Measurements from ENCODE around the gene METTL9.

Gene METTL9

DNA sequence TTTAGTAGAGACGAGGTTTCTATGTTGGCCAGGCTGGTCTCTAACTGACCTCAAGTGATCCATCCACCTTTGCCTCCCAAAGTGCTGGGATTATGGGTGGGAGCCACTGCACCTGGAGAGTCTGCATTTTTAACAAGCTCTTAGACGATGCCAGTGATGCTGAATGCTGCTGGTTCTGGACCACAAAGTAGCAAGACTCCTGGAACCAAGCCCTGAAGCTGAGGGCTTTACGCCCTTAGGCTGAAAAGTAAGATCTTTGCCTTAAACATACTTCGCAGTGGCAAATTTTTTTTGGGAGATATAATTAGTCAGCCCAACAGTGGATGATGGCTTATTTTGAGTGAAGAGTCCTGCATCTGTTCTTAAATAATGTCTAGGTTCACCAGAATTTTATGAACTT is 14.0 kb downstream of the METTL9 start:
- H3K9me3 ChIP-seq (ENCODE audit: control insufficient read depth in 1 of 2, low read length in 2 of 2) = no peaks in the 10 kb centered on the region
- peaks cover 0 to 3% of the 10 kb centered on the region in 2 donors for H3K36me3 ChIP-seq (ENCODE audit: control insufficient read depth in 1 of 2, insufficient read depth in 2 of 2, low read length in 2 of 2)
- no peak overlapping the region for H3K4me3 ChIP-seq (ENCODE audit: low read depth in 1 of 2, low read length in 2 of 2)
- no peaks in the 10 kb centered on the region for H3K27me3 ChIP-seq (ENCODE audit: low read depth, low read length)
- H3K27ac ChIP-seq (ENCODE audit: low read length) = no peak overlapping the region
- H3K4me1 ChIP-seq (ENCODE audit: control insufficient read depth in 1 of 2, insufficient read depth in 2 of 2, low read length in 2 of 2) = peaks cover 16 to 33% of the 10 kb centered on the region in 2 donors

DNA sequence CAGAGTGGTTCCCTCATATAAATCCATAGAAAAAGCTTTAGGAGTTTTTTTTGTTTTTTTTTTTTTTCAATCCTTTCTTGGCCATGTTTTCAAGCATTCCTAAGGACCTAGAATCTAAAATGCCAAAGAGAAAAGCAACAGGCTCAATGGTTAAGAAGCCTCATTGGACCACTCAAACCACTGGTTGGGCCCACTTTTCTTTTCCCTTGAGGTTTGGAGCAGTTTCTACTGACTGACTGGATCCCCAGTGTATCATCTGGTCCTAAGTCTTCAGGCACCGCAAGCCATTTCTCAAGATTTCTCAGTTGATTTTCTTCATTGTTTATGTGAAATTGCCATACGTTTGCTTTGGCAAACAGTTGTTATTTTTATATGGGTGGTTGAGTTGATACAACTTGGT is 14.4 kb downstream of the METTL9 start:
- peaks cover 16 to 29% of the 10 kb centered on the region in 2 donors for H3K4me1 ChIP-seq (ENCODE audit: control insufficient read depth in 1 of 2, insufficient read depth in 2 of 2, low read length in 2 of 2)

DNA sequence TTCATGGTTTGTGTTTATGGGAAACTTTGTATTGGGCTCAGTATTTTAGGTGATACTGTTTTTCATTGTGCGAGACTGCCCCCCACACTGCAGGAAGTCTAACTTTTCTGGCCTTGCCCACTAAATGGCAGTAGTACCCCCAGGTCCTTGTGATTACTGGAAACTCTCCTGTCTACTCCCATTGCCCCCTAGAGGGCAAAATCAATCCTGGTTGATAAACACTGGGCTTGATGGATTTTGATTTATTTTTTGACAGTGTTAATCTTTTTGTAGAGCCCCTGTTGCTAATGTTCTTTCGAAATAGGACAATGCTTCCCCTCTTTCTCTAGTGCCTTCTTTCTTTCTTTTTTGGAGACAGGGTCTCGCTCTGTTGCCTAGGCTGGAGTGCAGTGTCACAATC is 15.5 kb downstream of the METTL9 start:
- Histone ChIP-seq H3K27ac (ENCODE audit: low read length) (no peak overlapping the region), H3K4me3 (ENCODE audit: low read depth in 1 of 2, low read length in 2 of 2) (no peak overlapping the region), H3K36me3 (ENCODE audit: control insufficient read depth in 1 of 2, insufficient read depth in 2 of 2, low read length in 2 of 2) (peaks cover 0 to 3% of the 10 kb centered on the region in 2 donors), H3K4me1 (ENCODE audit: control insufficient read depth in 1 of 2, insufficient read depth in 2 of 2, low read length in 2 of 2) (peaks cover 19 to 27% of the 10 kb centered on the region in 2 donors), H3K9me3 (ENCODE audit: control insufficient read depth in 1 of 2, low read length in 2 of 2) (no peaks in the 10 kb centered on the region), H3K27me3 (ENCODE audit: low read depth, low read length) (no peaks in the 10 kb centered on the region)

More for the DNA sequence above, 14.4 kb downstream of the METTL9 start:
- no peaks in the 10 kb centered on the region for H3K9me3 ChIP-seq (ENCODE audit: control insufficient read depth in 1 of 2, low read length in 2 of 2)
- peaks cover 0 to 3% of the 10 kb centered on the region in 2 donors for H3K36me3 ChIP-seq (ENCODE audit: control insufficient read depth in 1 of 2, insufficient read depth in 2 of 2, low read length in 2 of 2)
- no peak overlapping the region for H3K4me3 ChIP-seq (ENCODE audit: low read depth in 1 of 2, low read length in 2 of 2)
- H3K27ac ChIP-seq (ENCODE audit: low read length) = no peak overlapping the region
- H3K27me3 ChIP-seq (ENCODE audit: low read depth, low read length) = no peaks in the 10 kb centered on the region

DNA sequence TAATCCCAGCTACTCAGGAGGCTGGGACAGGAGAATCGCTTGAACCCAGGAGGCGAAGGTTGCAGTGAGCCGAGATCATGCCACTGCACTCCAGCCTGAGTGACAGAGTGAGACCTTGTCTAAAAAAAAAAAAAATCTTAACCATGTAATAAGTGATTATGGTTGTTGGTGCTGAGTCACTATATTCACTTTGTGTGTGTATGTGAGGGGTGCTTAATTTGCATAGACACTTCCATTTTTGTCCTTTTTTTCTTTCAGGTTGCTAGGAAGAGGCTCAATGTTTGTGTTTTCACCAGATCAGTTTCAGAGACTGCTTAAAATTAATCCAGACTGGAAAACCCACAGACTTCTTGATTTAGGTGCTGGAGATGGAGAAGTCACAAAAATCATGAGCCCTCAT is 18.2 kb downstream of the METTL9 start:
- Histone ChIP-seq H3K4me1 (ENCODE audit: control insufficient read depth in 1 of 2, insufficient read depth in 2 of 2, low read length in 2 of 2) (peaks cover 2 to 5% of the 10 kb centered on the region in 2 donors), H3K36me3 (ENCODE audit: control insufficient read depth in 1 of 2, insufficient read depth in 2 of 2, low read length in 2 of 2) (peaks cover 0 to 3% of the 10 kb centered on the region in 2 donors), H3K27me3 (ENCODE audit: low read depth, low read length) (no peaks in the 10 kb centered on the region), H3K9me3 (ENCODE audit: control insufficient read depth in 1 of 2, low read length in 2 of 2) (no peaks in the 10 kb centered on the region), H3K4me3 (ENCODE audit: low read depth in 1 of 2, low read length in 2 of 2) (no peak overlapping the region), H3K27ac (ENCODE audit: low read length) (no peak overlapping the region)

DNA sequence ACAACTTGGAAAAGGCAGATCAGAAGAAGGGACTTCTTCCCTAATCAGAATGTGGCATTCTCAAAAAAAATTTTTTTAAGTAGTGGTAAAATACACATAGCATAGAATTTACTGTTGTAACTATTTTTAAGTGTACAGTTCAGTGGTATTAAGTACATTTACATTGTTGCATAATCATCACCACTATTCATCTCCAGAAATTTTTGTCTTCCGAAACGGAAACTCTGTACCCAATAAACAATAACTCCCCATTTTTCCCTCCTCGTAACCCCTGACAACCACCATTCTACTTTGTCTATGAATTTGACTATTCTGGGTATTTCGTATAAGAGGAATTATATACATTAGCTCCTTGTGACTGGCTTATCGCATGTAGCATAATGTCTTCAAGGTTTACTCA is 18.9 kb downstream of the METTL9 start:
- H3K4me3 ChIP-seq (ENCODE audit: low read depth in 1 of 2, low read length in 2 of 2) = no peak overlapping the region
- peaks cover 0 to 5% of the 10 kb centered on the region in 2 donors for H3K4me1 ChIP-seq (ENCODE audit: control insufficient read depth in 1 of 2, insufficient read depth in 2 of 2, low read length in 2 of 2)
- H3K27me3 ChIP-seq (ENCODE audit: low read depth, low read length) = no peaks in the 10 kb centered on the region
- peaks cover 0 to 3% of the 10 kb centered on the region in 2 donors for H3K36me3 ChIP-seq (ENCODE audit: control insufficient read depth in 1 of 2, insufficient read depth in 2 of 2, low read length in 2 of 2)
- H3K27ac ChIP-seq (ENCODE audit: low read length) = no peak overlapping the region
- H3K9me3 ChIP-seq (ENCODE audit: control insufficient read depth in 1 of 2, low read length in 2 of 2) = no peaks in the 10 kb centered on the region

DNA sequence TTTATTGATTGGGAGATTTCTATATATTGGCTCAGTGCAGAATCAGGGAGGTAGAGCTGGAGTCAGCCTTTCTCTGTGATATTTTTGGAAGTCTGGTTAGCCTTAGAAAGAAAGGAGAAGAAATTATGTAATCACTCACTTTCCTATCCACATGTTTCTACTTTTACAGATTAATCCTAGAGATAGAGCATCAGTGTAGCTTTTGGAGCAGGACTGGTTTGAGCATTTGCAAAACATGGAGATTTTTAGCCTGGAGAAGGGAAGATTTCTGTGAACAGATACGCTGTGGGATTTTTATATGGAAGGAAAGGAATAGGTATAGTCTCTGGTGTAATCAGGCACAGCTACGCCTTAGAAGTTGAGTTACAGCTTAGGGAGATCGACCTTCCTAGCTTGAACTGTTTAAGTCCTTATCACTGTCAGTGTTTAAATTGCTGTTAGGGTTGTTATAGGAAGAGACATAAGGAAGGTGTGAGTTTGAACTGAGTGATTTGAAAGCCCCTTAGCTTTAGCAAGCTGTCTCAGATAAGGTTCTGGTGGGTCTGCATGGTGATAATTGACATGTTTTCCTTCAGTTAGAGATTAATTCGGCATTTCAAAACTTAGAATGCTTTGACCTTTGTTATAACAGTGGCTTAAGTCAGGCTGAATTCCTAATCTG is 20.5 kb downstream of the METTL9 start:
- H3K4me1 ChIP-seq (ENCODE audit: control insufficient read depth in 1 of 2, insufficient read depth in 2 of 2, low read length in 2 of 2) = peaks cover 0 to 5% of the 10 kb centered on the region in 2 donors
- H3K27me3 ChIP-seq (ENCODE audit: low read depth, low read length) = no peaks in the 10 kb centered on the region
- H3K36me3 ChIP-seq (ENCODE audit: control insufficient read depth in 1 of 2, insufficient read depth in 2 of 2, low read length in 2 of 2) = peaks cover 0 to 3% of the 10 kb centered on the region in 2 donors
- H3K9me3 ChIP-seq (ENCODE audit: control insufficient read depth in 1 of 2, low read length in 2 of 2) = no peaks in the 10 kb centered on the region
- no peak overlapping the region for H3K4me3 ChIP-seq (ENCODE audit: low read depth in 1 of 2, low read length in 2 of 2)
- no peak overlapping the region for H3K27ac ChIP-seq (ENCODE audit: low read length)

DNA sequence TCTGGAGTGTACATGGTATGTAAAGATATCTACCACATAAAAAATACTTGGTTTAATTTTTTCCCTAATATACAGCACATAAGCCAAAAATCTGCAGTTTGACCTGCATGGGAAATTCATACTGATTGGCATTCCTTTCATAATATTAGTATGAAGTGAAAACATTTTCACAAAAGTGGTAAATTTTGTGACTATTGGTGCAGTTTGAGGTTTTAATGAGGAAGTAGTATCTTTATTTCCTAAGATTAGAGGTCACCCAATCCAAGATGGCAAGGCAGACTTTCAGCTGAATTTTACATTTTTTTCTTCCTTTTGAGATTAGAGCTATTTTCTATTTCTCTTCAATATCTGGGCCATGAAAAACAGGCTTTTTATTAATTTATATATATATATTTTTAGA is 21.2 kb downstream of the METTL9 start:
- Histone ChIP-seq H3K27ac (ENCODE audit: low read length) (no peak overlapping the region), H3K36me3 (ENCODE audit: control insufficient read depth in 1 of 2, insufficient read depth in 2 of 2, low read length in 2 of 2) (peaks cover 0 to 3% of the 10 kb centered on the region in 2 donors), H3K4me3 (ENCODE audit: low read depth in 1 of 2, low read length in 2 of 2) (no peak overlapping the region), H3K4me1 (ENCODE audit: control insufficient read depth in 1 of 2, insufficient read depth in 2 of 2, low read length in 2 of 2) (peaks cover 0 to 5% of the 10 kb centered on the region in 2 donors), H3K9me3 (ENCODE audit: control insufficient read depth in 1 of 2, low read length in 2 of 2) (no peaks in the 10 kb centered on the region), H3K27me3 (ENCODE audit: low read depth, low read length) (no peaks in the 10 kb centered on the region)

DNA sequence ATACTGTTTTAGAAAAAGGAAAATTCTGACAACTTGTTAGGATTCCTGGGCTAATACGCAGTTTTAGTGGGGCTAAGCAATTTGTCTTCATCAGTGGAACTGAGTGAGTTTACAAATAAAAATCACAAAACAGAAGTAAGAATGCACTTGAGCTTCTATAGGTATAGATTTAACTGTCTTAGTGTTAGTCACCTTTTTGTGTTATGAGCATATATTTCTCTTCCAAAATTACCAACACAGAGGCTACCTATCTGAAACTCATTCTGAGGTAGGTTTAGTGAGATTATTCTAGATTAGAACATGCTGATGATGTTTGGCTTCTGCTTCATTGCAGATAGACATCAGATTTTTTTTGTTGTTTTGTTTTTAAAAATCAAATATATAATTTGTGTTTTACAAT is 23.2 kb downstream of the METTL9 start:
- H3K27ac ChIP-seq (ENCODE audit: low read length) = no peak overlapping the region
- H3K9me3 ChIP-seq (ENCODE audit: control insufficient read depth in 1 of 2, low read length in 2 of 2) = no peaks in the 10 kb centered on the region
- H3K4me3 ChIP-seq (ENCODE audit: low read depth in 1 of 2, low read length in 2 of 2) = no peak overlapping the region
- no peaks in the 10 kb centered on the region for H3K27me3 ChIP-seq (ENCODE audit: low read depth, low read length)
- H3K4me1 ChIP-seq (ENCODE audit: control insufficient read depth in 1 of 2, insufficient read depth in 2 of 2, low read length in 2 of 2) = peaks cover 5 to 16% of the 10 kb centered on the region in 2 donors
- H3K36me3 ChIP-seq (ENCODE audit: control insufficient read depth in 1 of 2, insufficient read depth in 2 of 2, low read length in 2 of 2) = no peaks in the 10 kb centered on the region

DNA sequence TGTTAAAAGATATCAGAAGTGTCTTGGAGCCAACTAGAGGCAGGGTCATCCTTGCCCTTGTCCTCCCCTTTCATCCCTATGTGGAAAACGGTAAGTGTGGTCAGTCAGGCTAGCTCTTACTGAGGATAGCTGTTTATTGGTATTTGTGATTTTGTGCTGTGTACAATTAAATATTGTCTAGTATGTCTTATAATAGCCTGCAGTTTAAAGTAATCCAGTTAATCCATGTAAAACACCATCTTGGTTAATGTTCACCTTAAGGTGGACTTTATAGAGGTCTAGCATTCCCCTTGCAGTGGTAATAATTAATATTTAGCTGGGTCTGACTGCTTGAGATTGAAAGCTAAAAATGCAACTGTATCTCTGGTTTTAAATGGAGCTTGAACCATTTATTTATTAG is 25.6 kb downstream of the METTL9 start:
- Histone ChIP-seq H3K36me3 (ENCODE audit: control insufficient read depth in 1 of 2, insufficient read depth in 2 of 2, low read length in 2 of 2) (peaks cover 4 to 13% of the 10 kb centered on the region in 2 donors), H3K27me3 (ENCODE audit: low read depth, low read length) (no peaks in the 10 kb centered on the region), H3K4me1 (ENCODE audit: control insufficient read depth in 1 of 2, insufficient read depth in 2 of 2, low read length in 2 of 2) (peaks cover 5 to 11% of the 10 kb centered on the region in 2 donors), H3K9me3 (ENCODE audit: control insufficient read depth in 1 of 2, low read length in 2 of 2) (no peaks in the 10 kb centered on the region), H3K27ac (ENCODE audit: low read length) (no peak overlapping the region), H3K4me3 (ENCODE audit: low read depth in 1 of 2, low read length in 2 of 2) (no peak overlapping the region)

DNA sequence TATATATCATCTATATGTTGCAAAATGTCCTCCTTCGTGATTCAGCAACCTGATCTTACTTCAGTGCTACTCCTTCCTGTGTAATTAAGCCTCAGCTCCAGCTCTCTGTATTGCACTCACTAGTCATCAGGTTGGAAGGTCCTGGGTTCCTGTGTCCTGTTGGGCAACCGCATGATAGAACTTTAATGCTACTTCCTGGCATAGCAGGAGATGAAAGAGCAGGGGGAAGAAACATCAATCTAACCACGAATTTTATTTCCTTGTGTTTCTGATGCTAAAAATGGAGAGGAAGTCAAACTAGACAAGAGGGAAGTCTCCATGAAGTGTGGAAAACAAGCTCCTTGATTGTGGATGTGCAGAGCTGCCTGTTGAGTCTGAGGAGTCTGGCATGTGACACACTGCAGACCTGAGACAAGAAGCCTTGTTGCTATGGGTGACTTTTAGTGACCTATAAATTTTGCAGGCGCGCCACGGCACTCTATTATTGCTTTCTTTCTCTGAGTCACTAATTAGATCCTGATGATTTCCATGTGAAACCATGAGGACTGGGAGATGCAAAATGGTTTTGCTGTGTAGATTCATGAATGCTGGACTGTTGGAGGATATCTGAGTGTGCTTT is 27.4 kb downstream of the METTL9 start:
- H3K36me3 ChIP-seq (ENCODE audit: control insufficient read depth in 1 of 2, insufficient read depth in 2 of 2, low read length in 2 of 2) = peaks cover 4 to 16% of the 10 kb centered on the region in 2 donors
- no peaks in the 10 kb centered on the region for H3K27me3 ChIP-seq (ENCODE audit: low read depth, low read length)
- peak overlapping the region; percentile 58 for H3K27ac ChIP-seq (ENCODE audit: low read length)
- no peaks in the 10 kb centered on the region for H3K9me3 ChIP-seq (ENCODE audit: control insufficient read depth in 1 of 2, low read length in 2 of 2)
- H3K4me1 ChIP-seq (ENCODE audit: control insufficient read depth in 1 of 2, insufficient read depth in 2 of 2, low read length in 2 of 2) = peaks cover 5 to 10% of the 10 kb centered on the region in 2 donors
- no peak overlapping the region for H3K4me3 ChIP-seq (ENCODE audit: low read depth in 1 of 2, low read length in 2 of 2)

DNA sequence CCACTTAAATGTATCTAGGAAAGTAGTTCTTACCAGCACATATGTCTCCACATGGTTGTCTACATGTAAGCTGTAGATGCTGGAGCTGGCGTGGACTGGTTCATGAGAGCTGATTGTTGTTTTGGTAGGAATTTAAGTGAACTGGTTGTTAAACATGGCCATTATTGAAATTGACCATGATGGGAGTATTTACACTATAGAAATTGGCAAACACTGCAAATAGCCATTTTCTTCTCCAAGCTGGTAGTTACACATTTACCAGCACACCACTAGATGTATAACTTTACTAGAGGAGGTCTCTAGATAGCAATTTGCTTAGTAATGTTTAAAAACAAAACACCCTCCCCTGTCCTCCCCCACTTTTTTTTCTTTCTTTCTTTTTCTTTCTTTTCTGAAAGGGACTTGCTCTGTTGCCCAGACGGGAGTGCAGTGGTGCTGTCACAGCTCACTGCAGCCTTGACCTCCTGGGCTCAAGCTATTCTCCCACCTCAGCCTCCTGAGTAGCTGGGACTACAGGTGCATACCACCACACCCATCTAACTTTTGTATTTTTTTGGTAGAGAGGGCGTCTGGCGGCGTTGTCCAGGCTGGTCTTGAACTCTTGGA is 28.8 kb downstream of the METTL9 start:
- Histone ChIP-seq H3K27ac (ENCODE audit: low read length) (no peak overlapping the region), H3K9me3 (ENCODE audit: control insufficient read depth in 1 of 2, low read length in 2 of 2) (no peaks in the 10 kb centered on the region), H3K4me1 (ENCODE audit: control insufficient read depth in 1 of 2, insufficient read depth in 2 of 2, low read length in 2 of 2) (peaks cover 5 to 10% of the 10 kb centered on the region in 2 donors), H3K27me3 (ENCODE audit: low read depth, low read length) (no peaks in the 10 kb centered on the region), H3K4me3 (ENCODE audit: low read depth in 1 of 2, low read length in 2 of 2) (no peak overlapping the region), H3K36me3 (ENCODE audit: control insufficient read depth in 1 of 2, insufficient read depth in 2 of 2, low read length in 2 of 2) (peaks cover 4 to 17% of the 10 kb centered on the region in 2 donors)

Data from muscle layer of duodenum (tissue), 2 donors.